ENCODE measurements around the gene DTYMK. TPM values are rescaled to one million over a fixed set of nuclear protein-coding genes. Genes with fewer than 3 reads are reported as not detected.

The DTYMK gene
- total and polyA plus RNA-seq, 2 donors (not counting 1 experiment from before 2014, with no cell fraction given) = 19.5 to 26.3 TPM

DNA sequence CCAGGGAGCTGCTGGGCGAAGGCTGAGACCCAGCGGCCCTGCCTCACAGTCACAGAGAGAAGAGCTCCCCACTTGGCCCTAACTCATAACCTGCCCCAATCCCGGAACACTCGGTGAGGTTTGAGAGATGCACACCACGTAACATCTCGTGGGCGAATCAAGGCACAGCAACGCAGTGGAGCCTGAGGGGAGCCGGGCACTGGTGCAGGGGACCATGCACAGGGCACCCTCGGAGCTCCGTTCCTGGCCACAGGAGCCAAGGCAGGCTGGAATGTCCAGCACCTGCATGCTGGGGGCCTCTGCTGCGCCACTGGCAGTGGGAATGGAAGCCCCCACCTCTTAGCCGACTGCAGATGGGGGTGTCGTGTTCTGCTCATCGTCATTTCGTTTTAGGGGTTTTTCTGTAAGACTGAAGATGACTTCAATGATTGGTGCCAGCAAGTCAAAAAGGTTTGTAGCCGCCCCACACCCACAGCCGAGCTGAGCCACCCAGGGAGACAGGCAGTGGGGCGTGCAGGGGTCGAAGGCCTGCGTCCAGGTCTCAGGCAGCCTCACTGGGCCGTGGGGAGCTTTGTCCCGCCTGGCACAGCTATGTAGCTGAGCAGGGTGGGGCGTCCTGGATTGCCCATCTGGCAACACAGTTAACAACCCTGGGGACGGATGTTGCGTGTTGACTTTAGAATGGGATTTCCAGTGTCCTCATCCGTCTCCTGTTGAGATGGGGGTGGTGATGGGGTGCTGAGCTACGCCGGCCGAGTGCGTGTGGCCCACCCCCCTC, 16.1 kb downstream of the DTYMK start:
- Mint-ChIP-seq H3K4me1 (no peaks in the 10 kb centered on the region), H3K27me3 (no peaks in the 10 kb centered on the region), H3K4me3 (no peak overlapping the region), H3K9me3 (ENCODE audit: insufficient read depth) (no peaks in the 10 kb centered on the region), H3K27ac (no peak overlapping the region)
- Histone ChIP-seq H3K36me3 (replicated peaks in 1 of 2; ENCODE audit: control extremely low read depth in 1 of 2, control insufficient read depth in 1 of 2, extremely low read depth in 1 of 2, insufficient read depth in 2 of 2, low read length in 1 of 2) (peaks cover 0 to 38% of the 10 kb centered on the region in 2 experiments), H3K4me2 (replicated peaks; ENCODE audit: low read depth, low read length, poor library complexity, severe bottlenecking) (no peak overlapping the region), H3K27me3 (replicated peaks in 1 of 4; ENCODE audit: control extremely low read depth in 1 of 4, control insufficient read depth in 3 of 4, insufficient read depth in 4 of 4, low read length in 3 of 4) (no peaks in the 10 kb centered on the region), H3K27ac (ENCODE audit: low read length in 2 of 2) (no peak overlapping the region), H3K4me1 (ENCODE audit: control insufficient read depth in 2 of 2, insufficient read depth in 2 of 2, low read length in 2 of 2) (no peaks in the 10 kb centered on the region), H3K9me3 (ENCODE audit: control extremely low read depth in 1 of 3, control insufficient read depth in 2 of 3, insufficient read depth in 1 of 3, low read length in 2 of 3) (no peaks in the 10 kb centered on the region), H3K4me3 (ENCODE audit: control extremely low read depth in 1 of 5, extremely low read depth in 1 of 5, insufficient read depth in 1 of 5, low read depth in 2 of 5, low read length in 4 of 5) (no peak overlapping the region), H2AFZ (ENCODE audit: insufficient read depth, low read depth, low read length, poor library complexity, severe bottlenecking) (no peak overlapping the region), H4K20me1 (ENCODE audit: control insufficient read depth, insufficient read depth, low read length, poor library complexity, severe bottlenecking) (no peaks in the 10 kb centered on the region), H3K9ac (ENCODE audit: low read length) (no peak overlapping the region), H3K79me2 (ENCODE audit: control insufficient read depth, insufficient read depth, low read length) (no peaks in the 10 kb centered on the region)
- ATAC-seq (ENCODE audit: low read depth) (no peak), DNase-seq (no peak)
- intact Hi-C loops (cut with micrococcal nuclease) = no loop called here
- TF ChIP-seq, protein P1, sequence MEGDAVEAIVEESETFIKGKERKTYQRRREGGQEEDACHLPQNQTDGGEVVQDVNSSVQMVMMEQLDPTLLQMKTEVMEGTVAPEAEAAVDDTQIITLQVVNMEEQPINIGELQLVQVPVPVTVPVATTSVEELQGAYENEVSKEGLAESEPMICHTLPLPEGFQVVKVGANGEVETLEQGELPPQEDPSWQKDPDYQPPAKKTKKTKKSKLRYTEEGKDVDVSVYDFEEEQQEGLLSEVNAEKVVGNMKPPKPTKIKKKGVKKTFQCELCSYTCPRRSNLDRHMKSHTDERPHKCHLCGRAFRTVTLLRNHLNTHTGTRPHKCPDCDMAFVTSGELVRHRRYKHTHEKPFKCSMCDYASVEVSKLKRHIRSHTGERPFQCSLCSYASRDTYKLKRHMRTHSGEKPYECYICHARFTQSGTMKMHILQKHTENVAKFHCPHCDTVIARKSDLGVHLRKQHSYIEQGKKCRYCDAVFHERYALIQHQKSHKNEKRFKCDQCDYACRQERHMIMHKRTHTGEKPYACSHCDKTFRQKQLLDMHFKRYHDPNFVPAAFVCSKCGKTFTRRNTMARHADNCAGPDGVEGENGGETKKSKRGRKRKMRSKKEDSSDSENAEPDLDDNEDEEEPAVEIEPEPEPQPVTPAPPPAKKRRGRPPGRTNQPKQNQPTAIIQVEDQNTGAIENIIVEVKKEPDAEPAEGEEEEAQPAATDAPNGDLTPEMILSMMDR (IDR thresholded peaks at IDR 0.05) = no peak
- TF ChIP-seq EZH2 (IDR thresholded peaks at IDR 0.05; ENCODE audit: borderline replicate concordance, insufficient read depth, low read depth, low read length, poor library complexity, severe bottlenecking) = no peak
- ChIA-PET POLR2A (no interaction called here), CTCF (interaction anchor here (1.1 kb wide), 1 partner anchor 208 kb away, joined by 3 read pairs; no protein-coding TSS in a partner anchor)
- 92% methylated on average over 31 of the region's 31 CpGs for WGBS (ENCODE audit: insufficient coverage)

DNA sequence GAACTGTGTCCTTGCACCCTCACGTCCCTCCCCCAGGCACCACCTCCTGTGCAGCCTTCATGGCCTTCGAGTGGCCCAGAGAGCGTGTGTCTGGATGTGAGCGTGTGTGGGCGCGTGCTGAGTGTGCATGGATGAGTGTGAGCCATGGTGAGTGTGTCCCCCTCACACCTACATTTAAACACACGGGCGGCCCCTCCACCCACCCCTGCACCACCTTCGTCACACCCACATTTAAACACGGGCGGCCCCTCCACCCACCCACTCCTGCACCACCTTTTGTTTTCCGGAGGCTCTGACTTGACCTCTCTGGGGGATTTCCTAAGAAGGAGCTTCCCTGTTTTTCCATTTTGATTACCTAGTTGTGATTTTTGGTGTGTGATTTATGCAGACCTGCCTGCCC, 17.8 kb downstream of the DTYMK start:
- CTCF ChIA-PET = no interaction called here
- no peaks in the 10 kb centered on the region for H4K20me1 ChIP-seq (ENCODE audit: control insufficient read depth, insufficient read depth, low read length, poor library complexity, severe bottlenecking)
- no peak overlapping the region for H3K9ac ChIP-seq (ENCODE audit: low read length)
- no peak overlapping the region for H3K4me3 Mint-ChIP-seq
- H3K4me2 ChIP-seq (replicated peaks; ENCODE audit: low read depth, low read length, poor library complexity, severe bottlenecking) = no peak overlapping the region
- no peak overlapping the region for H3K27ac ChIP-seq (ENCODE audit: low read length in 2 of 2)
- no peaks in the 10 kb centered on the region for H3K9me3 ChIP-seq (ENCODE audit: control extremely low read depth in 1 of 3, control insufficient read depth in 2 of 3, insufficient read depth in 1 of 3, low read length in 2 of 3)
- WGBS (ENCODE audit: insufficient coverage) = no CpG with 5 or more reads among the region's 12 CpGs
- H3K9me3 Mint-ChIP-seq (ENCODE audit: insufficient read depth) = no peaks in the 10 kb centered on the region
- no peak overlapping the region for H3K27ac Mint-ChIP-seq
- no peaks in the 10 kb centered on the region for H3K4me1 ChIP-seq (ENCODE audit: control insufficient read depth in 2 of 2, insufficient read depth in 2 of 2, low read length in 2 of 2)
- H3K4me1 Mint-ChIP-seq = no peaks in the 10 kb centered on the region
- POLR2A ChIA-PET = no interaction called here
- peaks cover 0 to 34% of the 10 kb centered on the region in 2 experiments for H3K36me3 ChIP-seq (replicated peaks in 1 of 2; ENCODE audit: control extremely low read depth in 1 of 2, control insufficient read depth in 1 of 2, extremely low read depth in 1 of 2, insufficient read depth in 2 of 2, low read length in 1 of 2)
- no peaks in the 10 kb centered on the region for H3K27me3 Mint-ChIP-seq
- no peak overlapping the region for H2AFZ ChIP-seq (ENCODE audit: insufficient read depth, low read depth, low read length, poor library complexity, severe bottlenecking)
- TF ChIP-seq EZH2 (IDR thresholded peaks at IDR 0.05; ENCODE audit: borderline replicate concordance, insufficient read depth, low read depth, low read length, poor library complexity, severe bottlenecking) = no peak
- TF ChIP-seq, protein P1 (IDR thresholded peaks at IDR 0.05) = no peak
- no peak overlapping the region for H3K4me3 ChIP-seq (ENCODE audit: control extremely low read depth in 1 of 5, extremely low read depth in 1 of 5, insufficient read depth in 1 of 5, low read depth in 2 of 5, low read length in 4 of 5)
- ATAC-seq (ENCODE audit: low read depth) = no peak
- H3K79me2 ChIP-seq (ENCODE audit: control insufficient read depth, insufficient read depth, low read length) = no peaks in the 10 kb centered on the region
- intact Hi-C loops (cut with micrococcal nuclease) = no loop called here
- DNase-seq = no peak
- no peaks in the 10 kb centered on the region for H3K27me3 ChIP-seq (replicated peaks in 1 of 4; ENCODE audit: control extremely low read depth in 1 of 4, control insufficient read depth in 3 of 4, insufficient read depth in 4 of 4, low read length in 3 of 4)
